Urinary bladder (tissue), 4 donors: ENCODE measurements around the gene ROBO4. TPM values are rescaled to one million over a fixed set of nuclear protein-coding genes. Genes with fewer than 3 reads are reported as not detected.

ENCODE experiments used
- DNase-seq: peaks from one replicate; pipeline ENCODE4 v3.0.0-alpha.2; 2015; ENCODE audit errors: extremely low spot score
- H3K27ac ChIP-seq: one replicate; pipeline ENCODE4 v1.5.1; 2013; ENCODE audit warnings: low read depth, mild to moderate bottlenecking, moderate library complexity
- H3K36me3 ChIP-seq: one replicate; pipeline ENCODE4 v1.6.1; 2013; ENCODE audit warnings: mild to moderate bottlenecking, moderate library complexity; ENCODE audit not compliant: insufficient read depth
- H3K4me1 ChIP-seq: one replicate; pipeline ENCODE4 v1.6.1; 2013; ENCODE audit warnings: mild to moderate bottlenecking, moderate library complexity; ENCODE audit not compliant: insufficient read depth
- H3K4me3 ChIP-seq: one replicate; pipeline ENCODE4 v1.5.1; 2013; ENCODE audit warnings: low read depth, low read length
- WGBS: extraction: QIAGEN DNeasy Blood & Tissue Kit; methylation state at CpG from one replicate; pipeline ENCODE4 v1.1.7; 2013; 5-methylcytosine and 5-hydroxymethylcytosine counted together
- polyA plus RNA-seq: library from polyadenylated mRNA; stranded (reverse); fragments of 200-250 nt; gene quantifications from one replicate; pipeline ENCODE4 v1.2.3, GENCODE V29; 2013
- total RNA-seq: library from RNA; depleted of rRNA; stranded (reverse); fragments of >200 nt; gene quantifications from one replicate; pipeline ENCODE4 v1.2.3, GENCODE V29; 2014
- donor health status: healthy with polysubstance abuse.
- donor health status: healthy.

The ROBO4 gene
- total and polyA plus RNA-seq, 2 donors = 13.5 to 19.7 TPM

DNA sequence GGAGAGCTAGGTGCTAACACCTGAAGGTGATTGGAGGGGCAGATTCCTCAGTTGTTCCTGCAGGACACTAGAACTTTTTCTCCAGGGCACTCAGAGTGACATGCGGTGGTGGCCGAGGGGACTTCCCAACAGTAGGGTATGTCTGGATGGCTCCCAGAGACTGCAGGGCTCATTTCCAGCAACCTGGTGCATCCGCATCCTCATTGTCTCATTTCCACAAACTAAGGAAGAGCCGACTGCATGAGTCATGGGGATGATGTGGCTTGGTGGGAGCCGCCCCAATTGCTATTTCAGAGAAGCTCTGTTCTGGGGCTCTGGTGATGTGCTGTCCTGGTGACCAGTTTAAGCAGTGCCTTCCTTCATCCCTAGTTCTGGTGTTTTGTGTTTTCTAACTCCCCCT, 2.8 kb upstream of the ROBO4 start:
- no peak for DNase-seq
- Histone ChIP-seq H3K4me3 (no peak overlapping the region), H3K4me1 (no peaks in the 10 kb centered on the region), H3K27ac (no peak overlapping the region), H3K36me3 (no peaks in the 10 kb centered on the region)
- 54% methylated on average over 5 of the region's 5 CpGs for WGBS

DNA sequence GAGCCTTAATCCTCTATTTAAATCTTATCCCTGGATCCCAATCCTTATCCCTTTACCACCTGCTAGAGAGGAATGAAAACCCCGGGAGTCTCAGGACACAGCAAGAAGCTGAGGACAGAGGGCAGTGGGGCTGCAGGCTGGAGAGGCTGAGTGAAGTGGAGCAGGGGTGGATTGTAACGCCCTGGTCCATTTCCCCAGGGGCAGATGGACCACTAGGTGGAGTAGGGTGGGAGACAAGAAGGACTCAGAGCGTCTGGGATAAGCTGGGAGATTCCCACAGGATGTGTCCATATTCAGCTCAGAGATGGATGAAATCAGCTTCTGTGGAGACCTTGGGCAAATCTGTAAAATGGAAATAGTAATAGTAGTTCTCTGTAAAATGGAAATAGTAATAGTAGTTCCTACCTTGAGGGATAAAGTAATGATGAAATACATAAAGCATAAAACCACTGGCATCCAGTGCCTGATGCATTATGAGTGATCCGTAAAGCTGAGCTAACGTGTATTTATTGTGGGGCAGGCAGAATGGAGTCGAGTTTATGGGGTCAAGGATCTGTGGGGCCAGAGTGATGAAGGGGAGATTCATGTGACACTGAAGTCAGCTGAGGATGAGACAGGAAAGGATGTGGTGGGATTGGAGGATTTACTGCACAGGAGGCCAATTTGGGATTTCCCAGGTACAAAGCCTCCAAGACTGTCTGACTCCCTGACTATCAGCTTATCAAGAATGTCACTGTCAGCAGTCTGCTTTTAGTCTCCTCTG, 1.9 kb upstream of the ROBO4 start:
- no peak overlapping the region for H3K4me3 ChIP-seq
- no peaks in the 10 kb centered on the region for H3K36me3 ChIP-seq
- H3K27ac ChIP-seq = no peak overlapping the region
- 57% methylated on average over 6 of the region's 6 CpGs for WGBS
- no peak for DNase-seq
- H3K4me1 ChIP-seq = no peaks in the 10 kb centered on the region

DNA sequence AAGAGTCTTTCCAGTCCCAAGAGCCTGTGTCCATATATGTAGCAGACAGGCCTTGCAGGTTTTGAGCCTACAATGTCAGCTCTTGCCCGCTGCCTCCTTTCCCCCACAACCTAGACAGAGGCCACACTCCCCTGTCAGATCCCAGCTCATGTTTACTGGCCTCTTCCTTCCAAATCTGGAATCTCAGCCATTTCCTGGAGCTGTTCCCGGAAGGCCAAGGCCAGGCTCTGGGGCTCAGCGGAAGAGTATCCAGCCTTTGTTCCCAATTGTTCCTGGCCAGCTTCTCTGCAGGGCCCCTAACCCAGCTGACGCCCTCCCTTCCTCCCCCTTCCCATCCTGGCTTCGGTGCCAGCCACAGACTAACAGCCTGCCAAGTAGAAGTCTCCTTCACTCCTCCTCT, 1.0 kb upstream of the ROBO4 start:
- H3K4me1 ChIP-seq = no peaks in the 10 kb centered on the region
- no peak for DNase-seq
- no peak overlapping the region for H3K27ac ChIP-seq
- H3K36me3 ChIP-seq = no peaks in the 10 kb centered on the region
- no peak overlapping the region for H3K4me3 ChIP-seq
- 29% methylated on average over 5 of the region's 5 CpGs for WGBS

DNA sequence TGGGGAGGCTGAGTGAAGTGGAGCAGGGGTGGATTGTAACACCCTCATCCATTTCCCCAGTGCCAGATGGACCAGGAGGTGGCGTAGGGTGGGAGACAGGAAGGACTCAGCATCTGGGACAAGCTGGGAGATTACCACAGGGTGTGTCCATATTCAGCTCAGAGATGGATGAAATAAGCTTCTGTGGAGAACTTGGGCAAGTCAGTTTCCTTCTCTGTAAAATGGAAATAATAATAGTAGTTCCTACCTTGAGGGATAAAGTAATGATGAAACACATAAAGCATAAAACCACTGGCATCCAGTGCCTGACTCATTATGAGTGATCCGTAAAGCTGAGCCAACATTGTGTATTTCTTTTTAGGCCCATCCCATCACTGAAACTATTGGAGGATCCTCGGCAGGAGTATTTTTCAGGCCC, 607 bp upstream of the ROBO4 start:
- Histone ChIP-seq H3K36me3 (no peaks in the 10 kb centered on the region), H3K4me3 (no peak overlapping the region), H3K4me1 (no peaks in the 10 kb centered on the region), H3K27ac (no peak overlapping the region)
- 45% methylated on average over 3 of the region's 3 CpGs for WGBS
- DNase-seq = no peak

DNA sequence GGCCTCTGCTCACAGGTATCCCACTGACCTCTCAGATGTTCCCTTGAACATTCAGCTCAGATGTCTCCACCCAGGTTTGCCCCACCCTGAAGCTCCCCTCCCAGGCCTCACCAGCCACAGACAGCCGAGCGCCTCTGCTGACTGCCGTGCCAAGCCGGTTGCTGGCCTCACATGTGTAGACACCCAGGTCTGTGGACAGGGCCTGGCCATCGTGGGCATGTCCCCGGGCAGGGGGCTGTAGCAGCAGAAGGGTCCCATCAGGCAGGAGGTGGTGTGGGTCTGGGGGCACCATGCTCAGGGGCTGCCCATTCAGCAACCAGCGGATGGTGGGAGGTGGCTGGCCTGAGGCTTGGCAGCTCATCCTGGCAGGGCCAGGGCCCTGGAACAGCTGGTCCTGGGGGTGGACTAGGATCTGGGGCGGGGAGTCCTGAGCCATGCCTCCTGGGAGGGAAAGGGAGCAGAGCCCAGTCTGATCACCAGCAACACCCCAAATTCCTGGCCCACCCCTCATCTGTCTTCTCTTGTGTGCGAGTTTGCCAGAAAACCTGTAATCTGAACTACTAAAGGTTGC, 759 bp downstream of the ROBO4 start:
- Histone ChIP-seq H3K36me3 (no peaks in the 10 kb centered on the region), H3K4me3 (peak overlapping the region; percentile 1), H3K27ac (no peak overlapping the region), H3K4me1 (no peaks in the 10 kb centered on the region)
- 79% methylated on average over 9 of the region's 9 CpGs for WGBS
- DNase-seq = no peak

DNA sequence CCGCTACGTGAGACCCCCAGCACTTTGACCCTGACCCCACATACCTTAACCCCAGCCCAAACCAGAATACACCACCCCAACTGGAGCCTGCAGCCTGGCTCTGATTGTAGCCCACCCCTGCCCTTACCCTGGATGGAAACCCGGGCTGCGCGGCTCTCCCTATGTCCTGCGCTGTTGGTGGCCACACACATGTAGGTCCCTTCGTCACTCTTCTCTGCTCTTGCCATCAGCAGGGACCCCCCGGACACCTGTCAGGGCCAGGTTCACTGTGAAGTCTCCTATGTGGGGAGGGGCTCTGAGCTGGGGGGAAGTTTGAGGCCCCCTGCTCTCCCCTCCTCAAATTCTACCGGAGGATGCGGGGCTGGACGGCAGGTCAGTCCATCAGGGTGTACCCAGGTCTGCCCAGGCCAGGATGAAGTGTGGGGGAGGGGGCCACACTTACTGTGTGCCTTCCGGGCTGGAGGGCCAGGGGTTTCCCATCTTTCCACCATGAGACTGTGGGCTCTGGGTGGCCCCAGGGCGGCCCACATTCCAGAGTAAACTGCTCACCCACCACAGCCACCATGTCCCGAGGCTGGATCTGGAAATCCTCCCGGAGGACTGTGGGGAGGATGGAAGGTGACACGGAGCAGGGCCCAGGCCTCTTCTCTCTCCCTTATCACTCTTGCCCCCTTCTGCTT, 1.5 kb downstream of the ROBO4 start:
- H3K4me3 ChIP-seq = peak overlapping the region; percentile 1
- H3K4me1 ChIP-seq = no peaks in the 10 kb centered on the region
- H3K27ac ChIP-seq = no peak overlapping the region
- DNase-seq = no peak
- H3K36me3 ChIP-seq = no peaks in the 10 kb centered on the region
- 84% methylated on average over 16 of the region's 16 CpGs for whole genome bisulfite sequencing

DNA sequence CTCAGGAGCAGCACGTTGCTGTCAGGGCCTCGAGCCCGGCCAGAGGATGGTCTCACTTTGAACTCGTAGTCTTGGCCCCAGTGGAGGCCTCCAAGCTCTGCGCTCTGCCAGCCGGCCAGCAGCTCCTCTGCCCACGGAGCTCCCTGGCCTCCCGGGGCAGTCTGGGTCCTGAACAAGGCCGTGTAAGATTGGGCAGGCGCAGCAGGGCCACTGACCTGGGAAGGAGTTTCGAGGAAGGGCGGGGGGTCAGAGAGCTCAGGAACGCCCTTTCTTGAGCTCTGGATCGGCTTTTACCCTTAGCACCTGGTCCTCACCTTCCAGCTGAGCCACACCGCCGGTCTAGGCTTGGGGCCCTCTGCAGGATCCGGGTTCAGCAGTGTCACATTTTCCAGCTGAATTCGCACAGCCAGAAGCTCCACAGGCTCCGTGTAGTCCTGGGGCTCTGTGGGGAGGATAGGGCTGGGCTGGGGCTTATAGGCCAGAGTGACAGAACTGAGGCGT, 2.1 kb downstream of the ROBO4 start:
- Histone ChIP-seq H3K27ac (no peak overlapping the region), H3K36me3 (no peaks in the 10 kb centered on the region), H3K4me1 (no peaks in the 10 kb centered on the region), H3K4me3 (no peak overlapping the region)
- no peak for DNase-seq
- 84% methylated on average over 20 of the region's 20 CpGs for WGBS

DNA sequence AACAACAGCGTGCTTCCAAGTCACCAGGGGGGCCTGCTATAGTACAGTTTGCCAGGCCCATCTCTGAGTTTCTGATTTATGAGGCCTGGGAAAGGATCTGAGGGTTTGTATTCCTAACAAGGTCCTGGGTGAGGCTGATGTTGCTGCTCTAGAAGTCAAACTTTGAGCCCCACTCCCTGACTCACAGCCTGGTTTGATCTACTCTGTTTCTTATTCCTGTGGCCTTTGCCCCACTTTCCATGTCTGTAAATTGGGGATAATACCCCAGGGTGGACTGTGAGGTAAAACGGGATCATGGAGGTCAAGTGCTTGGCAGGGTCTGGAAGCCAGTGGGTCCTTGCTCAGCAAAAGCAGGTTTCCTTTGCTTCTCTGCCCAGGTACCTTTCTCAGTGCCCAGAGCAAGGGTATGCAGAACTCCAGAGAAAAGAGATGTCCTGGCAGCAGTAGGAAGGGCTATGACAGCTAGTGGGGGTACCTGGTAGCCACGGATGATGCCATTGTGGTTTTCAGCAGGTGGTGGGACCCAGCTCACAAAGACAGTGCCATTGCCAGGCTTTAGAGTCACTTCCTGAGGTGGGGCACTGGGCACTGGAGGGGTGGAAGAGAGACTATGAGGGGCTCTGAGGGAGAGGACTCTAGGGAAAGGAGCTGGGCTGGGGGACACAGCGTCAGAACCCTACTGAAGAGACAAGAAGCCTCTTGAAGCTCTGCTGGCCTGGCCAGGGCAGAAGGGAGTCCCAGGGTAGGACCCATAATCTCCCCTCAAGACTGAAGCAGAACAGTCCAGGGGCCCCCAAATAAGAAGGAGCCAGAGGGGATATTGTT, 2.8 kb downstream of the ROBO4 start:
- 69% methylated on average over 4 of the region's 4 CpGs for WGBS
- Histone ChIP-seq H3K4me3 (no peak overlapping the region), H3K36me3 (no peaks in the 10 kb centered on the region), H3K27ac (no peak overlapping the region), H3K4me1 (no peaks in the 10 kb centered on the region)
- DNase-seq = no peak

DNA sequence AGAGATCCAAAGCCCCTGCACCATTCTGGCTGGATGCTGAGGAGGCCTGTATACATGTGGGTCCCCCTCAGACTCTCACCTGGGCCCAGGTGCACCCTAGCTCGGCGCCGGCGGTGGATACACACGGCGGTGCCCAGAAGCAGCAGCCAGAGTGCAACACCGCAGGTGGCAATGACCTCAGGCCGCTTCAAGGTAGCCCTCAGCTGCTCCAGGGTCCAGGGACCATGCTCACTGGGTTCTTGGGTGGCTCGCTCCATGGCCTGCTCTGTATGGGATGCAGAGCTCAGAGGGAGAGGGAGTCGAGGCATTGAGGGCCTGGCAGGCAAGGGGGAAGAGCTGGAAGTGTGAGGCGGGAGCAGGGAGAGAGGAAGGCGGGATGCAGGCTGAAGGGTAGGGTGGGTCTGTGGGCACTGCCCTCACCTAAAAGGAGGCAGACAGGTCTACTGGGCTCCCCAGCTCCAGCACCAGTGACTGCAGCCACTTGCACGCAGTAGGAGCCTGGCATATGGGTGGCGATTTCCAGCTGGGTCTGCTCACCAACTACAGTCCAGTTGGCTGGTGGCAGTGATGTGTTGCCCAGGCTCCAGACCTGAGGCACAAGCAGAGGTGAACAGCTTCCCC, 3.8 kb downstream of the ROBO4 start:
- Histone ChIP-seq H3K27ac (no peak overlapping the region), H3K36me3 (no peaks in the 10 kb centered on the region), H3K4me1 (no peaks in the 10 kb centered on the region), H3K4me3 (no peak overlapping the region)
- WGBS = 91% methylated on average over 14 of the region's 14 CpGs
- no peak for DNase-seq

DNA sequence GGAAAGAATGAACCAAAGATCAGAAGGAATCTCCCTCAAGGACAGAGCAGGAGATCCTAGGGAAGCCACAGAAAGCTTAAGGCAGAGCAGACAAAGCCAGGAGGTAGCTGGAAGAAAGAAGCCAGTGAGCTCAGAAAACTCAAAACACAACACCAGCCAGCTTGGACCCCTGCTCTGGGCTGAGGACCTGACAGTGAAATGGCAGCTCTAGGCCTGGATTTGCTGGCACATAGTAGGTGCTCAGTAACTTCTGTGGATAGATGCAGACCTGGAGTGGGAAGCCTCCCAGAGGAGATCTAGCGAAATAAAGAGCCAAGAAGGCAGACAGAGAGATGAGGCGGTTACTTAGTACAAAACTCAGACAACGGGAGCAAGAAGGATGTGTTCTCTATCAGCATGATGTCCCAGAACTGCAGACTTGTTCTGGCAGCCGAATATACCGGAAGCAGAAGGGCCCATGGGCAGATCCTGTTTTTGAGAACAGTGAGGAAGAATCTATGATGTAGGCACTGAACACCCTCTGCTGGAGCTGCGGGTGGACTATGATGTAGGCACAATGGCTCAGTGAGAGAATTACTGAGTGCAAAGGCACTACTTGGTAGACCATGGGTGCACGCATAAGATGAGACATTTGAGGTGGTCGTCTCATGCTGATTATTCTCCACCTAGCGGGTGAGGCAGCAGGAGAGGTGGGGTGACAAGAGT, 4.8 kb downstream of the ROBO4 start:
- no peaks in the 10 kb centered on the region for H3K36me3 ChIP-seq
- DNase-seq = no peak
- H3K4me1 ChIP-seq = no peaks in the 10 kb centered on the region
- H3K27ac ChIP-seq = no peak overlapping the region
- H3K4me3 ChIP-seq = no peak overlapping the region
- WGBS = 78% methylated on average over 9 of the region's 9 CpGs

DNA sequence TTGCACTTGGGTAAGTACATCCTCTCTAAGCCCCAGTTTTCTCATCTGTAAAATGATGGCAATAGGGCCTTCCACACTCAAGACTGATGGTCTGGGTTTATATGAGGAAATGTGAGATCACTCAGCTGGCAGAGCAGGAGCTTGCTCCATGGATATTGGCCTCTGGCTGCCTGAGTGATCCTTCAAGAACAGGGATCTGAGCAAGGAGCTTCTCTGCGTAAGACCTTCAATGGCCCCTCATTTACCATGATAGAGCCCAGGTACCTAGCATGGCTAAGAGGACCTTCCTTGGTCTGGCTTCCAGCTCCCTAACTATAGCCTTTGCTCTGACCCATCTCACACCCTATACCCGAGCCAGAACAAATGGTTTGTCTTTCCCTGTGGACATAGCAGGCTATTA, 5.5 kb downstream of the ROBO4 start:
- no peak for DNase-seq
- Histone ChIP-seq H3K27ac (no peak overlapping the region), H3K4me3 (no peak overlapping the region), H3K36me3 (no peaks in the 10 kb centered on the region), H3K4me1 (no peaks in the 10 kb centered on the region)
- WGBS = 82% methylated on average over 2 of the region's 2 CpGs

DNA sequence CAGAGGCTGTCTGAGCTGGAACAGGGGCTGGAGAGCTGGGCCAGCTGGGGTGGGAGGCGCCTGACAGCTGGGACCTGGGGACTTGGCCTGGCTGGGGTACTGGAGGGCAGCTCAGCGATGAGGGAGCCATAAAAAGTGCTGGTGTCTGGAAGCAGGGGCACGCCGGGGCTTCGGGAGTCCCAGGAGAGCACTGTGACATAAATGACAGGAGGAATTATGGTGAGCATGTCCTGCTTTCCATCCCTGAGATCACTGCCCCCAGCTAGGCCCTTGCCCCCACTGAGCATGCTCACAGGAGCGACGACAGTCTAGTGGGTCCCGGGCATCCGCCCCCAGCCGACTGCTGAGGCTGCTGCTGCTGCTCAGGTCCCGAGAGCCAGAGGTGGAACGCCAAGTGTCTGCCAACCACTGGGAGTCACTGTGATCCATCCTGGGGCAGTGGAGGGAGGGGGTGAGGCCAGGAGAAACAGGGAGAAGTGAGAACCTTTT, 6.2 kb downstream of the ROBO4 start:
- DNase-seq = no peak
- Histone ChIP-seq H3K4me1 (no peaks in the 10 kb centered on the region), H3K36me3 (no peaks in the 10 kb centered on the region), H3K4me3 (no peak overlapping the region), H3K27ac (no peak overlapping the region)
- WGBS = 29% methylated on average over 12 of the region's 12 CpGs
